ENCODE measurements around the gene NLGN4Y. TPM values are rescaled to one million over a fixed set of nuclear protein-coding genes. Genes with fewer than 3 reads are reported as not detected.

Gene NLGN4Y
- polyA plus RNA-seq, 4 donors: 12.1 to 23.1 (median 17.6) TPM

- no peak for DNase-seq (ENCODE audit: low read depth in 4 of 4, low spot score in 2 of 4)
These were observed 117.5 kb downstream of the NLGN4Y start for GRCh38 chrY:14641853-14642252.

DNA sequence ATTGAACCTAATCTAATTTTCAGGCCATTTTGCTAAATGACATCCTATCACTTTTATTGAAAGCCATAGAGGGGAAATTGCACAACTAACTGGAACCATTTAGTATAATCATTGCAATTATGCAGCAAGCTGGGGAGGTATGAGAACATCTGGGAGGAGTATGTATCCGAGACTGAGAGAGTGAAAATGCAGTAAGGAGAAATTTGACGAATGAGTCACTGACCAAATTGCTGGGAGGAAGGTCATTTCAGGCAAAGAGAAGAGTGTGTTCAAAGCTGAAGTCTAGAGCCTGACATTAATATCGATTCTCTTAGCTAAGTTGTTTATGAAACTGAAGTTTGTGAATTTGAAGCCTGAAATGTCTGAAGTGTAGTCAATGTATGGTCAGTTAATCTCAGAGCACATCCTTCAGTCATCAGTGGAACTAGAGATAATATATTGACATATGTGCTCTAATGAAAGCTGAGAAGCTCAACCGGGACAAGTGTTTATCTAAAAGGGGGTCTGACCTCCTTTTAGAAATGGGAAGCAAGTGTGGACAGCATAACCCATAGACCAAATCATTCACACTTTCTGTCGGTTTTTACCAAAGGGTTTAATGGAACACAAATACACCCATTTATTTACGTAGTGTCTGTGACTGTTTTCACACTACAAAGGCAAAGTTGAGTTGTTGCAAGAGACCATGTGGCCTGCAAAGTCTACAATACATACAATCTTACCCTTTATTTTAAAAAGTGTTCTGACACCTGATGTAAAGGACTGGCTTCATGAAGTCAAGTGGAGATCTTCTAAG, 120.0 kb downstream of the NLGN4Y start:
- DNase-seq (ENCODE audit: low read depth in 4 of 4, low spot score in 2 of 4): no peak

- DNase-seq (ENCODE audit: low read depth in 4 of 4, low spot score in 2 of 4): no peak
These were observed 154.9 kb downstream of the NLGN4Y start for GRCh38 chrY:14679181-14679580.

DNA sequence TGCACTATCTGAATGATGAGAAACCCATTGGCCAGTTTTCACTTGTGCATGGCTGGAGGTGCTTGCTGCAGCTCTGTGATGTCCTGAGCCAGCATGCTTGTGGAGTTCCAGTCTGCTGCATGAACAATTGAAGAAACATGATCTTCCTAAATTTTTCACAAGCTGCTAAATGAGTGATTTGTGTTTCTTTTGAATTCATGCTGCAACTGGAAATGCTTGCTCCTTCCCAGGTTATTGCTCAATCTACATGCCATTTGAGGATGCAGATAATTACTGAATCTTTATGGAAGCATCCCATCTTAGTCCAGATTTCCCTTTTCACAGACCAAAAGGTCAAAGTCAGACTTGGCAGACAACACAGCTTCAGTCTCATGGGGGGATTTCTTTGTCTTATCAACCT, 170.2 kb downstream of the NLGN4Y start:
- DNase-seq (ENCODE audit: low read depth in 4 of 4, low spot score in 2 of 4): no peak

DNA sequence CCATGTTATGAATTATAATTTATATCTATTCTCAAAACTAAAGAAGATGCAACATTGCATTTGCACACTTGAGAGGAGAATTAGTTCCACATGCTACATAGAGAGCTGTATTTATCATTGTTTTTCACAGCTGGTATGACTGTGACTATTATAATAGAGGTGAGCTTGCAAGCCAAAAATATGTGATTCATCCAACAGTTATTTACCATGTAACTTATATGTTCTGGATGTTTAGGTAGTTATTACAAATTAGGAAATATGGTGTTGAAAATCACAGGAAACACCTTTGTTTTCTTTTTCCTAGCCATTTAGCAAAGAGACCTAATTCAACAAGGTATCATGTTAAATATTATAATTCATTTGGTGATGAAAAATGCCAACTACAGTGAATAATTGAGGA, 183.8 kb downstream of the NLGN4Y start:
- no peak for DNase-seq (ENCODE audit: low read depth in 4 of 4, low spot score in 2 of 4)

DNA sequence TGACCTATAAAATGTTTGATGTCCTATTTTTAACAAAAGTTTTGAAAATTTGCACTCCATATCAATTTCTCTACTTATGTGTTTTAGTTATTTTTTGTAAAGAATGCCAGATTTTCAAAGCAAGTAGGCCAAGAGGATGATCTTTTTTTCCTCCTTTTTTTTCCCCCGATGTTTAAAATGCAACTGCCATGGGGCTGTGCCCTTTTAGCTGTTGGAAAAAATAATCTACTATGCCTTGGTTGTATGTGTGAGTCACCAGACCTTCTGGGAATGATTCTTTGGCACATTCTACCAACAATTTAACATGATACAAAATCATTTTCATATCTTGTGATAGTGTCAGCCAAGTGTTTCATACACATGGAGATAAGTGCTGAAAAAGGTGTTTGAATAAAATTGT, 217.3 kb downstream of the NLGN4Y start:
- no peak for DNase-seq (ENCODE audit: low read depth in 4 of 4, low spot score in 2 of 4)

DNA sequence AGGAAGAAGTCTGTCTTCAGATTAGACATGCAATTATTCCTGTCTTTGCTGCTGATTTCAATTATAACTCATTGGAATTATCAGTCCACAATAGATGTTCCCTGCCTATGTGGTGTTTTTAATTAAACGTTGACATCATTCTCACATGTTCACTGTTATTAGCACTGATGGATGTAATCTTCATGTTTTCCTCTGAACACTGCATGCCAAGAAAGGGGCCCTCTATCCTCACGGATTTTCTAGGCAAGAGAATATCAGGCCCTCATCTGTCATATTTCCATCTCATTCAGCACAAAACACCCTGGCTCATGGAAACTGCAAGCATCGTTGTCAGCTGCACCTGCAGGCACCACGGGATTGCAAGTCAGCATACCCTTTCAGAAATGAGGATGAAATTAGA, 224.0 kb downstream of the NLGN4Y start:
- DNase-seq (ENCODE audit: low read depth in 4 of 4, low spot score in 2 of 4): no peak

GRCh38 chrY:14755571-14755970, 231.2 kb downstream of the NLGN4Y start:
- no peak for DNase-seq (ENCODE audit: low read depth in 4 of 4, low spot score in 2 of 4)

DNA sequence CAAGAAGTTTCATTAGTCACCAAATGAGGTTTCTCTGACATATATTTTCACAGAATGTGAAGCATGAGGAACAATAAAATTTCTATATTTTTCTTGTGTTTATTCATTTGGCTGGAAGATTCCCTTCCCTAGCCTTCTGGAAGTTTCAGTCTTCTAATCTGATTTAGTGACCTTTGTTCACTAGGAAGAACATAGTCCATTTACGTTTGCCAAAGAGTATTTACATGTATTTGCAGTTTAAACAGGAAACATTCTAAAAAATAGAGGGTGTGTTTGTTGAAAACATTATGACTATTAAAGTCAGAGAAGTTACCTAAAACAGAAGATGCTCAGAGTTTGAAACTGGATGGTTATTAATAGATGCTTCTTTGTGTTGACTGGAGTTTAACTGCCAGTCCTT, 238.6 kb downstream of the NLGN4Y start:
- DNase-seq (ENCODE audit: low read depth in 4 of 4, low spot score in 2 of 4): no peak

DNA sequence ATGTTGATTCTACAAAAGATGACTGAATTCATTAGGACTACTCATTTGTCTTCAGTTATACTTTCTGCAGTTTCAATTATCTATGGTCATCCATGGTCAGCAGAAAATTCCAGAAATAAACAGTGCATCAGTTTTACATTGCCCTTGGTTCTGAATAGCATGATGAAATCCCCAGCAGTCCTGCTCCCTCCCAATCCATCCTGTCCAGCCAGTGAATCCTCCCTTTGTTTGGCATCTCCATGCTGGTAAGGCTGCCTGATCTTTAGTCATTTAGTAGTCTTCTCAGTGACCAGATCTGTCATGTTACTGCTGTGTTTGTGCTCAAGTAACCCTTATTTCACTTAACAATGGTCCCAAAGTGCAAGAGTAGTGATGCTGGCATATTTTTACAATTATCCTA, 239.3 kb downstream of the NLGN4Y start:
- DNase-seq (ENCODE audit: low read depth in 4 of 4, low spot score in 2 of 4): no peak

DNA sequence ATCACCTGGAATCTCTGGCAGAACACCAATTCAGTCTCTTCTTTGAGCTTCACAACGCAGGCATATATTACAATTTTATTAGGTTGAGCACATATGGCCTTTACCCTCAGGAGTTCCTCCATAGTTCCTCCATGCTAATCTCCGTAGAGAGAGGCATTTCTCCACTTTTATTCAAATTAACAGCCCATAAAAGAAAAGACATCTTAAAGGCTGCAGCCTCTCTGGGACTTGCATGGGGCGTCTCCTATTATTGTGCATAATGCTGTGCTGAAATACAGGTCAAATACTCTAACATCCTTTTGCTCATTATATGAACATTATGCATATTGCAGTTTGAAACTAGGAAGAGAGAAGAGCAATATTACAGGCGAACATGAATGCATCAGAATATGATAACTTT, 253.9 kb downstream of the NLGN4Y start:
- no peak for DNase-seq (ENCODE audit: low read depth in 4 of 4, low spot score in 2 of 4)

- DNase-seq (ENCODE audit: low read depth in 4 of 4, low spot score in 2 of 4): no peak
These were observed 268.8 kb downstream of the NLGN4Y start for GRCh38 chrY:14793104-14793503.

- DNase-seq (ENCODE audit: low read depth in 4 of 4, low spot score in 2 of 4): no peak
These were observed 269.3 kb downstream of the NLGN4Y start for GRCh38 chrY:14793674-14794073.

GRCh38 chrY:14798010-14798409, 273.7 kb downstream of the NLGN4Y start:
- DNase-seq (ENCODE audit: low read depth in 4 of 4, low spot score in 2 of 4): no peak

DNA sequence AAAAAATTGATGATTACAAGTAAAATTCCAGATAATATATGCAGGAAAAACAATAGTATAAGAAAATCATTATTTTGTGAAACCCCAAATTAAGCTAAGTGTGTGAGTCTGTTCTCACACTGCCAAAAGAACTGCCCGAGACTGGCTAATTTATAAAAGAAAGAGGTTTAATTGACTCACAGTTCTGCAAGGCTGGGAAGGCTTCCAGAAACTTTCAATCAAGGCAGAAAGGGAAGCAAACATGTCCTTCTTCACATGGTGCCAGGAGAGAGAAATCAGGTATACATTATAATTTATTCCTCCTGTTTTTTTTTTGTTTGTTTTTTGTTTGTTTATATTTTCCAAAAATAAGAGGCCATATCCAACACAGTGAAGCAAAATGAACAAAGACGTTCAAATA, 276.8 kb downstream of the NLGN4Y start:
- no peak for DNase-seq (ENCODE audit: low read depth in 4 of 4, low spot score in 2 of 4)

DNA sequence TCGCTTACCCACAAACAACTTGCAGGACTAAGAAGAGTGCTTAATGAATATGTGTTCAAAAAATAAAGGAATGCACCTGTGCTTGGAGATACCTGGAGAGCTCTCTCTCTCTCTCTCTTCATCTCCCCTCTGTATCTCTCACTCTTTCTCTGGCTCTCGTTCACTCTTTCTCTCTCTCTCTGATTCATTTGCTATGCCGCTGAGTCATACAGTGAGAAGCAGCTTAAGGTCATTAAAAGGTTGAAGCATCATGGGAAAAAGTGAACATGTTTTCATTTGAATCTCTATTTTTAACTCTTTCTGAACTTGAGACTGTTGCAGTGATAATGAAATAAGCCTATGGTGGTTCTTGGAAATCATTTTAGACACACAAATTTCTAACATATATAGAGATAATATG, 277.8 kb downstream of the NLGN4Y start:
- DNase-seq (ENCODE audit: low read depth in 4 of 4, low spot score in 2 of 4): no peak

DNA sequence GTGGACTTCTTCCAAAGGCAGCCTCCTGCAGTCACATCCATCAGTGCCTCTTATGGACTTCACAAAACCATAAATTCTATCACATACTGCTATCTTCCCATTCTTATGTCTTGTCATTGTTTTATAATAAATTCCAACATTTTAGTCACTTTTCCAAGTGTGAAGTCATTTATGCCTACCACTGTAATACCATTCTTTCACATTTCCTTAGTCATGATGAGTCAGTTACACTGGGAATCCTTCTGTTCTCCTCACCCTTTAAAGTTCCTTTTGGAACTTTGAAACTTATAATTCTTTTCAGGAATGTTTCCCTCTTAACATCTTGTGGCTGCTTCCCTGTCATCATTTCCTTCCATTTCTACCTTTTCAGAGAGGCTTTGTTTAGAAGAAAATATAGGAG, 279.7 kb downstream of the NLGN4Y start:
- no peak for DNase-seq (ENCODE audit: low read depth in 4 of 4, low spot score in 2 of 4)

DNA sequence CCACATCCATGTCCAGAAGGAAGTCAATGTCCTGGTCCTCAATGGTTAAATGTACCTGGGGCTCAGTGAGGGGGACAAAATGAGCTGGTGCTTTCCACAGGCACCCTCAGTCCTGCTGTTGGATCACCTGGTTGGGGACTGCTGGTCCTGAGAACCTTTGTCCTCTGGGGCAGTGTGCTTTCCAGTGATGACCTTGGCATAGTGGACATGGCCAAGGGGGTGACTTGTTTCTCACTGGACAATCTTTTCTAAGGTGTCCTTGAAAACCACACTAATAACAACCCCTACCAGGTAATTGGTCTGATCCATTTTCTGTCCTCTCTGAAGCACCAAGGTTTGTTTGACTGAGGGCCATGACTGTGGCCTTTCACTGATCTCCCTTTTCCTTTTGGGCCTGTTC, 294.1 kb downstream of the NLGN4Y start:
- DNase-seq (ENCODE audit: low read depth in 4 of 4, low spot score in 2 of 4): no peak

GRCh38 chrY:14822201-14822600, 297.9 kb downstream of the NLGN4Y start:
- DNase-seq (ENCODE audit: low read depth in 4 of 4, low spot score in 2 of 4): no peak

- DNase-seq (ENCODE audit: low read depth in 4 of 4, low spot score in 2 of 4): no peak
These were observed 298.6 kb downstream of the NLGN4Y start for GRCh38 chrY:14822906-14823305.

DNA sequence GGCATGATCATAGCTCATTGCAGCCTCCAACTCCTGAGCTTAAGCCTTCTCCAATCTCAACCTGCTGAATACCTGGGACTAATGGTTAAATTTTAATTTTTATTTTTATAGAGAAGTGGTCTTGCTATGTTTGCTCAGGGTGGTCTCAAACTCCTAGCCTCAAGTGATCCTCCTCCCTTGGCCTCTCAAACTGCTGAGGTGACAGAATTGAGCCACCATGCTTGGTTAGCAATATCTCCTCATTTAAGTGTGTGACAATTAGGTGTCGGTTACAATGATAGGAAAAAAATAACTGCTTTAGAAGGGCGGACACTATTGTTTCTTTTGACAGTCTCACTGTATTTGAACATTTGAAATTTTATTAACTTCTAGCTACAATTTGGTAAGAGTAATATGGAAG, 300.3 kb downstream of the NLGN4Y start:
- no peak for DNase-seq (ENCODE audit: low read depth in 4 of 4, low spot score in 2 of 4)

DNA sequence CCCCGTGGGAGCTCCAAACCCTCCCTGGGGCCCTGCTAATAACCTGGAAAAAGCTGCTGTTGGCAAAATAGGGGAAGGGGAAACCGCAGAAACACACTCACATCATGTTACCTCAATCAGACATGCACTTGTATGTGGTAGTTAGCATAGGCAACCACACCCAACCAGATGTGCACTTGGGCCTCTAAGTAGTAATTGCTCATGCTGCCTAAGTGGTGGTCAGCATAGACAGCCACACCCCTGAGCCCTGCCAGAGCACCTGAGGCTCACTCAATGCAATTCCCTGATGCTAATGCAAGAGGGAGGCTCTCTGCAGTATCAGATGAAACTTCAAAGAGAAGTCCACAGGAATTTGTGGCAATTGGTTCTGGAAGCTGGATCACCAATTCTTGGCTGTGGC, 301.4 kb downstream of the NLGN4Y start:
- DNase-seq (ENCODE audit: low read depth in 4 of 4, low spot score in 2 of 4): no peak

DNA sequence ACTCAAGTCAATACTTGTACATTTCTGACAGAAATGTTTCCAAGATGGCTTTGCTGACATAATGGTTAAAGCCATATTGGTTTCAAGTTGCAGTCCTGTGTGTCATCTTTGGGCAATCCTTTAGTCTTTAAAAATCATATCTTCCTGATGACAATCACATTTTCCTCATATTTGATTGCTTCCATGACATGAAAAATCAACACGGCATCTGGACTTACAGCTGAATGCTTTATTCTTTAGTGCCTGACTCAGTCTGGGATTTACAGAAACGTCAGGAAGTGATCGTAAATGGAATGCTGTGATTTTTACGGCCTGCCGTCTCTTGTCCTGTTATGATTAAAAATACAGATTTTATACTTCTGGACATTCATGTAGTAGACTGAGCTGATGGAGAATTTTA, 304.2 kb downstream of the NLGN4Y start:
- DNase-seq (ENCODE audit: low read depth in 4 of 4, low spot score in 2 of 4): no peak
